Lower leg skin (tissue), 4 donors: ENCODE measurements around the gene FCHO2. TPM values are rescaled to one million over a fixed set of nuclear protein-coding genes. Genes with fewer than 3 reads are reported as not detected.
A peak's percentile ranks its signal among the peaks of the same experiment; 100 is the strongest.

Experiments used
- DNase-seq, 2 donors: peaks; one replicate each; pipeline ENCODE4 v3.0.0-alpha.2; 2019; ENCODE audit warnings: low spot score in 2 of 2
- H3K4me3 ChIP-seq: fragments of 200-600 bp; sonication (generic); 2 replicates; pipeline ENCODE4 v1.5.1; 2017; ENCODE audit warnings: mild to moderate bottlenecking, low read depth; ENCODE audit not compliant: poor library complexity, severe bottlenecking
- POLR2A ChIP-seq, 2 donors: fragments of 450-650 bp; IDR thresholded peaks; one replicate each; pipeline ENCODE4 v1.6.1; 2016 to 2017; ENCODE audit warnings: antibody characterized with exemption in 2 of 2, mild to moderate bottlenecking in 1 of 2, moderate library complexity in 1 of 2
- WGBS, 2 donors: methylation state at CpG; one replicate each; pipeline ENCODE4 v1.1.5; 2018; 5-methylcytosine and 5-hydroxymethylcytosine counted together
- intact Hi-C: fragments of 100-400 bp; cut with DNase I; formaldehyde crosslinking; loops from one replicate; pipeline ENCODE4 v1.15.0; 2023; ENCODE audit warnings: low total_unique reads
- total RNA-seq, 4 donors: library from RNA; depleted of rRNA; stranded (reverse); fragments of >200 nt; gene quantifications; one replicate each; pipeline ENCODE4 v1.1.0, GENCODE V29; 2016
- TF ChIP-seq, protein P1 (sequence below), 3 donors: fragments of 450-650 bp; IDR thresholded peaks; one replicate each; pipeline ENCODE4 v1.5.1; 2016; ENCODE audit warnings: antibody characterized with exemption in 3 of 3, mild to moderate bottlenecking in 3 of 3, moderate library complexity in 2 of 3

The FCHO2 gene
- total RNA-seq, 4 donors from 2014 or later: 22.1 to 30.7 (median 30.1) TPM

DNA sequence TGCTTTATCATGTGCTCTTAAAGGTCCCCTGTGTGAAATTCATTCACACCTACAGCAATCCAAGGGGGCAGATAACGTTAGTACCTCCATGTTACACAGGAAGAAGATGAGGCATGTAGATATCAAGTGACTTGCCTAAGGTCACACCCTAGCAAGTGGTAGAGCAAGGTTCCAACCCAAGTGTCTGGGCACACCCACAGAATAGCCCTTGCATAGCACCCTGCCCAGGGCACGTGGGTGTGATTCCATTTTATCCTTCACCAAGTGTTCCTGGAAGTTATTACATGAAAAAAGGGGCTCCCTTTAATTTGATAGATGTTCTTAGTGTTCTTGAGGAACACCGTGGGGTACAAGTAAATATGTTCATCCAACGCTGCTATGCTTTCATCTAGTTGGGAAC, 169.4 kb downstream of the FCHO2 start:
- no peak for TF ChIP-seq POLR2A (IDR thresholded peaks at IDR 0.05)
- TF ChIP-seq, protein P1, sequence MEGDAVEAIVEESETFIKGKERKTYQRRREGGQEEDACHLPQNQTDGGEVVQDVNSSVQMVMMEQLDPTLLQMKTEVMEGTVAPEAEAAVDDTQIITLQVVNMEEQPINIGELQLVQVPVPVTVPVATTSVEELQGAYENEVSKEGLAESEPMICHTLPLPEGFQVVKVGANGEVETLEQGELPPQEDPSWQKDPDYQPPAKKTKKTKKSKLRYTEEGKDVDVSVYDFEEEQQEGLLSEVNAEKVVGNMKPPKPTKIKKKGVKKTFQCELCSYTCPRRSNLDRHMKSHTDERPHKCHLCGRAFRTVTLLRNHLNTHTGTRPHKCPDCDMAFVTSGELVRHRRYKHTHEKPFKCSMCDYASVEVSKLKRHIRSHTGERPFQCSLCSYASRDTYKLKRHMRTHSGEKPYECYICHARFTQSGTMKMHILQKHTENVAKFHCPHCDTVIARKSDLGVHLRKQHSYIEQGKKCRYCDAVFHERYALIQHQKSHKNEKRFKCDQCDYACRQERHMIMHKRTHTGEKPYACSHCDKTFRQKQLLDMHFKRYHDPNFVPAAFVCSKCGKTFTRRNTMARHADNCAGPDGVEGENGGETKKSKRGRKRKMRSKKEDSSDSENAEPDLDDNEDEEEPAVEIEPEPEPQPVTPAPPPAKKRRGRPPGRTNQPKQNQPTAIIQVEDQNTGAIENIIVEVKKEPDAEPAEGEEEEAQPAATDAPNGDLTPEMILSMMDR (IDR thresholded peaks at IDR 0.05): no peak
- peak in 1 of 2 donors; percentile 53 for DNase-seq
- intact Hi-C loops: no loop called here
- WGBS, 2 donors: 75 to 78% methylated on average over 4 of the region's 4 CpGs
- no peak overlapping the region for H3K4me3 ChIP-seq

DNA sequence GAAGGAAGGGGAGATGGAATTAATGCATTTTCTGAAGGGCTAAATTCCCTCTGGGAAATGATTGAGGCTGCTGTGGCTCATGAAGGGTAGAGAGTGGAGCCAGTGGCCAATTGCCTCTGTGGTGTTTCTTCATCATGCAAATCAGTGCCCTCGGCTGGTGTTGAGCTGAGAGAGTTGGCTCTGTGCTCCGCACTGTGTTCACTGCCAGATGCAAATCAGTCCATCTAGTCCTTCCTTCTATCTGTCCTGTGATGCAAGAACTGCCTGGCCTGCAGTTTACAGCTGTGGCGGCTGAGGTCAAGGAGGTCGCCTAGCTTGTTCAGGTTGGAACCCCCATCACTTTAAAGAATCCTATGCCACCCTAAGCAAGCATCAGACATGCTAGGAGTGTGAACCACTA, 170.5 kb downstream of the FCHO2 start:
- peak in 1 of 2 donors; percentile 76 for DNase-seq
- H3K4me3 ChIP-seq: no peak overlapping the region
- no peak for TF ChIP-seq POLR2A (IDR thresholded peaks at IDR 0.05)
- TF ChIP-seq, protein P1 (IDR thresholded peaks at IDR 0.05): no peak
- intact Hi-C loops: no loop called here
- 61 to 62% methylated on average over 4 of the region's 4 CpGs for WGBS, 2 donors

DNA sequence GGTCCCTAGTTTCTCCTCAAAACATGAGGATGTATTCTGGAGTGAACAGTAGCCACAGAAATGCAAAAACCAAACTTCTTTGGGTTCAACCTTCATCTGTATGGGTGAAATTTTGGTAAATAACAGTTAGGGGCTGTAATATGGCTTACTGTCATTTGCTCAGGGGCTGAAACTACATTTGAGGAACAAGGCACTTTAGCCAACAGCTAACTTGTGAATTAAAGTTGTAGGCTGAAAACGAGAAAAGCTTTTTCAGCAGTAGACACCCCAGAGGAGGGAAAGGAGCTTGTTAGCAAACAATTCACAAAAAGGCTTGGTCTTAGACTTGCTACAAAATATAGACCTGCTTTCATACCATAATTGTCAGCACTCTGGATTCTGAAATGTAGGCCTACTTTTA, 171.1 kb downstream of the FCHO2 start:
- intact Hi-C loops: no loop called here
- no peak overlapping the region for H3K4me3 ChIP-seq
- WGBS, 2 donors: 74 to 85% methylated on average over 1 of the region's 1 CpG
- TF ChIP-seq POLR2A (IDR thresholded peaks at IDR 0.05): no peak
- TF ChIP-seq, protein P1 (IDR thresholded peaks at IDR 0.05): no peak
- DNase-seq: no peak

DNA sequence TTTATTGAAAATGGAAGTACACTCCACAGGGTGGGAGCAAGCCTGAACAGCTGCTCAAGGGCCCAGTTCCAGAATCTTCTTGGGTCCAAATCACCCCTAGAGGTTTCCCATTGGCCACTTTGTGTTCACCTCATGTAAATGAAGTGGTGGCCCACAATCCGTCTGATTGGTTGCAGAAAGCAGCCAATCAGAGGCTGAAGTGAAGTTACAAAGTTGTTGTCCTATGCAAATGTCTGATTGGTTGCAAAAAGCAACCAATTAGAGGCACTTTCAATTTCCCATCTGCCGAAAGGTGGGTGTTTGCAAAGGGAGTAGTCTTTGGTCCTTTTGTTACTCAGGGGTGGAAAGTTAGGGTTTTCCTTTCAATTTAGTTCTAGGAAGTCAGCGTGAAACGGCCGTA, 173.3 kb downstream of the FCHO2 start:
- WGBS, 2 donors: 86 to 90% methylated on average over 5 of the region's 5 CpGs
- no peak for TF ChIP-seq POLR2A (IDR thresholded peaks at IDR 0.05)
- TF ChIP-seq, protein P1 (IDR thresholded peaks at IDR 0.05): no peak
- intact Hi-C loops: no loop called here
- H3K4me3 ChIP-seq: no peak overlapping the region
- DNase-seq: peak in 1 of 2 donors; percentile 25

DNA sequence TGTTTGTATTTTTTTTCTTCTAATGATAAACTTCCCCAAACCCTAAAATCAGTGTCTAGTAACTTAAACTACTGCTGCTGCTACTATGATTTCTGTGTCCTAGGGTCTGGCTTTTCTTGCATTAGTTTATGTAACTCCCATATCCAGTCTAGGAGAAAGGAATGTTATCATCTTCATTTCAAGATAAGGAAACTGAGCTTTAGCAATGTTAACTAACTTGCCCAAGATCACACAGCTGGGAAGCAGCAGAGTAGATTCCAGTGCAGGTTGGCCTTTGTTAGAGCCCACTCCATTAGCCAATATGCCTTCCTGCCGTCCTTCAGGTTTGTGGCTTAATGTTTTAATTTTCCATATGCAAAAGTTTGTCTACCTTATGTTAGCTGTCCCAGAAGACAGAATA, 175.0 kb downstream of the FCHO2 start:
- WGBS, 2 donors: 72 to 83% methylated on average over 1 of the region's 1 CpG
- intact Hi-C loops: no loop called here
- no peak overlapping the region for H3K4me3 ChIP-seq
- TF ChIP-seq, protein P1 (IDR thresholded peaks at IDR 0.05): no peak
- no peak for DNase-seq

DNA sequence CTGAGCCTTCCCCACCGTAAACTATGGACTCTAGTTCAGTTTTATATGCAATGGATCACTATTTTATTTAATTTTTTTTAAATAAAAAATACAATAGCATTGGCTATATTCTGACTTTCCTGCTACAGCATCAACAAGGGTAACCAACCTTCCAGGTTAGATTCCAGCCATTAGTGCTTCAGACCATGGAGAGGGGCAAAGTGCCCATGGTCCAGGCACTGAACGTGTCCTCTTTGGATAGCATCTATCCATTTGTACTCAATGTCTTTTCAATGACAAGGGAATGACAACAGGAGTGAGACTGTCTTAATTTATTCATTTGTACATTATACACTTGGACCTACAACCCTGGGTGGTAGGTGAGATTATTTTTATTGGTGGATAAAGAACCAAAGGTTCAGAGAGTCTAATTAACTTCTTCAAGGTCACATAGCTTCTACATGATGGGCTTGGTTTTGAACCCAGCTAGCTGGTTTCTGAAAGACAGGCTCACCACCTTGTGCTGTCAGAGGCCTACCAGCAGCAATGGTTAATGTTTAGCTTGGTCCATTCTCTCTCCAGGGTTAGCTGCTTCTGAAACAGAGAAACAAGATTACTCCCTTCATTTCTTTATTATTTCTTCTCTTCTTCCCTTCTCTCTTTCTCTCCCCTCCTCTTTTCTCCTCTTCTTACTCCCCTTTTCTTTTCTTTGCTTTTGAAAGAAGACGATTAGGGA, 176.0 kb downstream of the FCHO2 start:
- intact Hi-C loops: no loop called here
- TF ChIP-seq POLR2A (IDR thresholded peaks at IDR 0.05): no peak
- TF ChIP-seq, protein P1 (IDR thresholded peaks at IDR 0.05): no peak
- no peak overlapping the region for H3K4me3 ChIP-seq
- 83 to 85% methylated on average over 3 of the region's 3 CpGs for WGBS, 2 donors
- no peak for DNase-seq
